Keratinocyte (primary cell): ENCODE results near the gene SLC25A34. TPM values are rescaled to one million over a fixed set of nuclear protein-coding genes. Genes with fewer than 3 reads are reported as not detected.

ENCODE experiments used
- DNase-seq: peaks from one replicate; pipeline ENCODE4 v3.0.0-alpha.2; 2011; ENCODE audit warnings: low read depth, missing footprints, low spot score
- FAIRE-seq: peaks from 2 replicates; lab custom pipeline; 2011; peaks lifted over from hg19 to GRCh38; lab: Jason Lieb, UNC
- H2AFZ ChIP-seq: 2 replicates; pipeline ENCODE4 v1.6.0; 2012; ENCODE audit warnings: low read length, control low read depth, inconsistent platforms; ENCODE audit not compliant: control insufficient read depth
- H3K27ac ChIP-seq: 2 replicates; pipeline ENCODE4 v1.5.1; 2011; ENCODE audit warnings: low read length; ENCODE audit not compliant: control insufficient read depth, insufficient read depth
- H3K27me3 ChIP-seq: 3 replicates; pipeline ENCODE4 v1.6.0; 2011; ENCODE audit warnings: low read length; ENCODE audit not compliant: control insufficient read depth, insufficient read depth; ENCODE audit errors: extremely low read depth
- H3K36me3 ChIP-seq, 2 experiments: 2 replicates in 1 of 2; 3 replicates in 1 of 2; pipeline ENCODE4 v1.5.1; 2011; ENCODE audit warnings: low read length in 2 of 2, mild to moderate bottlenecking in 1 of 2; ENCODE audit not compliant: control insufficient read depth in 2 of 2, insufficient read depth in 2 of 2; ENCODE audit errors: extremely low read depth in 1 of 2
- H3K4me1 ChIP-seq: 3 replicates; pipeline ENCODE4 v1.5.1; 2011; ENCODE audit warnings: low read length; ENCODE audit not compliant: control insufficient read depth, insufficient read depth; ENCODE audit errors: extremely low read depth
- H3K4me2 ChIP-seq: 3 replicates; pipeline ENCODE4 v1.6.0; 2011; ENCODE audit warnings: low read depth, low read length; ENCODE audit not compliant: control insufficient read depth, insufficient read depth; ENCODE audit errors: extremely low read depth
- H3K4me3 ChIP-seq, 3 experiments: fragments of 200-600 bp in 1 of 3; sonication (generic) in 1 of 3; 2 replicates in 2 of 3; 3 replicates in 1 of 3; pipeline ENCODE4 v1.5.1; 2011 to 2016; ENCODE audit warnings: low read length in 3 of 3, mild to moderate bottlenecking in 3 of 3, control low read depth in 2 of 3, inconsistent platforms in 1 of 3, low read depth in 1 of 3, mixed read lengths in 1 of 3, mixed run types in 1 of 3, moderate library complexity in 1 of 3; ENCODE audit not compliant: control insufficient read depth in 2 of 3, insufficient read depth in 2 of 3; ENCODE audit errors: extremely low read depth in 1 of 3
- H3K79me2 ChIP-seq: 2 replicates; pipeline ENCODE4 v1.6.0; 2012; ENCODE audit warnings: low read length; ENCODE audit not compliant: control insufficient read depth, insufficient read depth
- H3K9ac ChIP-seq: 3 replicates; pipeline ENCODE4 v1.6.0; 2011; ENCODE audit warnings: low read length; ENCODE audit not compliant: control insufficient read depth, insufficient read depth; ENCODE audit errors: extremely low read depth
- H3K9me1 ChIP-seq: 3 replicates; pipeline ENCODE4 v1.6.0; 2011; ENCODE audit warnings: low read length; ENCODE audit not compliant: control insufficient read depth, insufficient read depth; ENCODE audit errors: extremely low read depth
- H3K9me3 ChIP-seq: 2 replicates; pipeline ENCODE4 v1.5.1; 2012; ENCODE audit warnings: low read depth, low read length; ENCODE audit not compliant: control insufficient read depth
- H4K20me1 ChIP-seq: 3 replicates; pipeline ENCODE4 v1.6.0; 2011; ENCODE audit warnings: low read length; ENCODE audit not compliant: control insufficient read depth, insufficient read depth; ENCODE audit errors: extremely low read depth
- EZH2 ChIP-seq: IDR thresholded peaks from one replicate; pipeline ENCODE4 v1.6.1; 2012; ENCODE audit warnings: inconsistent platforms, mild to moderate bottlenecking, low read length, moderate library complexity
- dilution Hi-C: fragments of 300-500 bp; cut with MboI; formaldehyde crosslinking; loops from one replicate; pipeline ENCODE4 v1.7.0; 2020; ENCODE audit warnings: low sequenced_read_pairs; ENCODE audit not compliant: extremely low pct_ligation_motif_present
- polyA plus RNA-seq, 5 experiments: library from polyadenylated mRNA; depleted of rRNA in 3 of 5; stranded (reverse) in 3 of 5; stranded (forward) in 1 of 5; unstranded in 1 of 5; fragments of >200 nt; gene quantifications; 1 replicate in 1 of 5; 2 replicates in 3 of 5; 3 replicates in 1 of 5; pipeline versions ENCODE4 v1.2.1 to v1.2.3, GENCODE V29; 2011 to 2012; ENCODE audit warnings: missing spikeins in 2 of 5, low read depth in 1 of 5, low replicate concordance in 1 of 5
- TF ChIP-seq, protein P1 (sequence below), 3 experiments: IDR thresholded peaks in 1 of 3; conservative IDR thresholded peaks in 1 of 3; optimal IDR thresholded peaks in 1 of 3; 2 replicates in 2 of 3; 3 replicates in 1 of 3; pipeline versions ENCODE3 to v1.5.1; 2011; ENCODE audit warnings: low read length in 3 of 3, mild to moderate bottlenecking in 3 of 3, moderate library complexity in 2 of 3, control low read depth in 1 of 3, inconsistent platforms in 1 of 3; ENCODE audit not compliant: insufficient read depth in 2 of 3; ENCODE audit errors: extremely low read depth in 1 of 3

The SLC25A34 gene
- polyA plus RNA-seq, 1 donor (not counting 4 experiments of a cell fraction or from before 2014, with no cell fraction given): 0.46 TPM

DNA sequence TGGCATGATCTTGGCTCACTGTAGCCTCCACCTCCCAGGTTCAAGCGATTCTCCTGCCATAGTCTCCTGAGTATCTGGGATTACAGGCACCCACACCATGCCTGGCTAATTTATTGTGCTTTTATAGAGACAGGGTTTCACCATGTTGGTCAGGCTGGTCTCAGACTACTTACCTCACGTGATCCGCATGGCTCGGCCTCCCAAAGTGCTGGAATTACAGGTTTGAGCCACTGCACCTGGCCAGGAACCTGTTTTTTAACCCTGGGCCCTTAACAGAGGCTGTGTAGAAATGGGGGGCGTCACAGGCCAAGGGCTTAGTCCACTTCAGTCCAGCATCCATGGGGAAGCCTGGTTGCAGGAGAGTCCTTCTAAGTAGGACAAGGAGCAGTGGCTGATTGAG lies 31.9 kb downstream of the SLC25A34 start:
- Histone ChIP-seq H3K4me2 (no peak overlapping the region), H2AFZ (no peak overlapping the region), H3K27ac (no peak overlapping the region), H3K27me3 (no peaks in the 10 kb centered on the region), H3K79me2 (peaks cover 47% of the 10 kb centered on the region), H3K4me1 (peaks cover 29% of the 10 kb centered on the region), H3K9ac (no peak overlapping the region), H3K9me3 (no peaks in the 10 kb centered on the region), H3K4me3 (no peak overlapping the region), H3K36me3 (peaks cover 36 to 52% of the 10 kb centered on the region in 2 experiments), H4K20me1 (no peaks in the 10 kb centered on the region), H3K9me1 (no peaks in the 10 kb centered on the region)
- FAIRE-seq: no peak
- no peak for DNase-seq
- TF ChIP-seq, protein P1, sequence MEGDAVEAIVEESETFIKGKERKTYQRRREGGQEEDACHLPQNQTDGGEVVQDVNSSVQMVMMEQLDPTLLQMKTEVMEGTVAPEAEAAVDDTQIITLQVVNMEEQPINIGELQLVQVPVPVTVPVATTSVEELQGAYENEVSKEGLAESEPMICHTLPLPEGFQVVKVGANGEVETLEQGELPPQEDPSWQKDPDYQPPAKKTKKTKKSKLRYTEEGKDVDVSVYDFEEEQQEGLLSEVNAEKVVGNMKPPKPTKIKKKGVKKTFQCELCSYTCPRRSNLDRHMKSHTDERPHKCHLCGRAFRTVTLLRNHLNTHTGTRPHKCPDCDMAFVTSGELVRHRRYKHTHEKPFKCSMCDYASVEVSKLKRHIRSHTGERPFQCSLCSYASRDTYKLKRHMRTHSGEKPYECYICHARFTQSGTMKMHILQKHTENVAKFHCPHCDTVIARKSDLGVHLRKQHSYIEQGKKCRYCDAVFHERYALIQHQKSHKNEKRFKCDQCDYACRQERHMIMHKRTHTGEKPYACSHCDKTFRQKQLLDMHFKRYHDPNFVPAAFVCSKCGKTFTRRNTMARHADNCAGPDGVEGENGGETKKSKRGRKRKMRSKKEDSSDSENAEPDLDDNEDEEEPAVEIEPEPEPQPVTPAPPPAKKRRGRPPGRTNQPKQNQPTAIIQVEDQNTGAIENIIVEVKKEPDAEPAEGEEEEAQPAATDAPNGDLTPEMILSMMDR (optimal IDR thresholded peaks at IDR 0.05 in 1 of 3, IDR thresholded peaks at IDR 0.05 in 1 of 3, conservative IDR thresholded peaks at IDR 0.05 in 1 of 3; ENCODE audit: extremely low read depth in 1 of 3, insufficient read depth in 2 of 3, low read length in 3 of 3): no peak
- no peak for TF ChIP-seq EZH2
- dilution Hi-C loops: no loop called here

DNA sequence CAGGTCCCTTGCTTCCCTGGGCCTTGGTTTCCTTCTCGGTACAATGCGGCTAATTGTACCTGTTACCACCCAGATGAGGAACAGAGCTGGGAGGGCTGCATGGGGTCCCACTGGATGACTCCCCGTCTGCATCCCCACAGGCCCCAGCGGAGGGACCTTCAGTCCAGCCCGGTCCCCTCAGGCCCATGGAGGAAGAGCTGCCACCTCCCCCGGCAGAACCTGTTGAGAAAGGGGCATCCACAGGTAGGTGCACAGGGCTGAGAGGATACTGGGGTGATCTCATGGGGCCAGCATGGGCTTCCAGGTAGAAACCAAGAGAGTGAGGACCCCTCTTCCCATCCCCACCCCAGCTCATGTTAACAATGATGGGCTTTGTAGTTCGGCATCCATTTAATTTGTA lies 32.3 kb downstream of the SLC25A34 start:
- H3K9me3 ChIP-seq: no peaks in the 10 kb centered on the region
- H2AFZ ChIP-seq: no peak overlapping the region
- no peak overlapping the region for H3K4me2 ChIP-seq
- no peaks in the 10 kb centered on the region for H3K9me1 ChIP-seq
- no peak for TF ChIP-seq EZH2
- TF ChIP-seq, protein P1 (optimal IDR thresholded peaks at IDR 0.05 in 1 of 3, IDR thresholded peaks at IDR 0.05 in 1 of 3, conservative IDR thresholded peaks at IDR 0.05 in 1 of 3; ENCODE audit: extremely low read depth in 1 of 3, insufficient read depth in 2 of 3, low read length in 3 of 3): no peak
- no peak overlapping the region for H3K27ac ChIP-seq
- H3K9ac ChIP-seq: no peak overlapping the region
- DNase-seq (no peak), FAIRE-seq (no peak)
- peaks cover 47% of the 10 kb centered on the region for H3K79me2 ChIP-seq
- H3K4me1 ChIP-seq: peaks cover 29% of the 10 kb centered on the region
- dilution Hi-C loops: no loop called here
- no peaks in the 10 kb centered on the region for H4K20me1 ChIP-seq
- H3K36me3 ChIP-seq: peaks cover 36 to 52% of the 10 kb centered on the region in 2 experiments
- H3K4me3 ChIP-seq: no peak overlapping the region
- H3K27me3 ChIP-seq: no peaks in the 10 kb centered on the region
